Loucy (cell line): ENCODE results near the gene RBM15.

Source experiments
- H2AFZ ChIP-seq: fragments of 200-600 bp; sonication (generic); 2 replicates; pipeline ENCODE4 v1.6.0; 2016; ENCODE audit warnings: antibody characterized with exemption, mild to moderate bottlenecking, low read length, moderate library complexity
- H3F3A ChIP-seq: fragments of 200-600 bp; 2 replicates; pipeline ENCODE4 v1.6.0; 2016; ENCODE audit warnings: antibody characterized with exemption, low read depth, mild to moderate bottlenecking
- H3K27me3 ChIP-seq: fragments of 200-600 bp; sonication (generic); 2 replicates; pipeline ENCODE4 v1.6.1; 2014; ENCODE audit warnings: low read length, mild to moderate bottlenecking; ENCODE audit not compliant: insufficient read depth, poor library complexity, severe bottlenecking
- H3K36me3 ChIP-seq: fragments of 200-600 bp; sonication (generic); 2 replicates; pipeline ENCODE4 v1.6.1; 2016; ENCODE audit warnings: low read length; ENCODE audit not compliant: insufficient read depth
- H3K4me1 ChIP-seq: fragments of 200-600 bp; sonication (generic); 2 replicates; pipeline ENCODE4 v1.5.1; 2014; ENCODE audit warnings: low read length, mild to moderate bottlenecking; ENCODE audit not compliant: insufficient read depth, poor library complexity, severe bottlenecking
- H3K4me2 ChIP-seq: fragments of 200-600 bp; sonication (generic); 2 replicates; pipeline ENCODE4 v1.6.0; 2014; ENCODE audit warnings: antibody characterized with exemption, low read length, low read depth, mild to moderate bottlenecking; ENCODE audit not compliant: poor library complexity, severe bottlenecking
- H3K4me3 ChIP-seq: fragments of 200-600 bp; sonication (generic); 2 replicates; pipeline ENCODE4 v1.5.1; 2014; ENCODE audit warnings: low read length, mild to moderate bottlenecking, mixed read lengths; ENCODE audit not compliant: poor library complexity, severe bottlenecking
- H3K79me2 ChIP-seq: fragments of 200-600 bp; sonication (generic); 2 replicates; pipeline ENCODE4 v1.6.1; 2014; ENCODE audit warnings: low read length; ENCODE audit not compliant: insufficient read depth
- H3K9ac ChIP-seq: fragments of 200-600 bp; sonication (generic); 2 replicates; pipeline ENCODE4 v1.6.0; 2014; ENCODE audit warnings: mild to moderate bottlenecking, low read depth, low read length, moderate library complexity; ENCODE audit not compliant: poor library complexity, severe bottlenecking
- H3K9me2 ChIP-seq: fragments of 200-600 bp; sonication (generic); replicated peaks from 2 replicates; pipeline ENCODE4 v1.6.1; 2016; ENCODE audit warnings: low read depth, low read length, mixed read lengths
- H3K9me3 ChIP-seq: fragments of 200-600 bp; sonication (generic); 2 replicates; pipeline ENCODE4 v1.6.1; 2014; ENCODE audit warnings: mild to moderate bottlenecking, antibody characterized with exemption, low read length, low read depth; ENCODE audit not compliant: insufficient read depth
- H4K20me1 ChIP-seq: fragments of 200-600 bp; sonication (generic); 2 replicates; pipeline ENCODE4 v1.6.0; 2014; ENCODE audit warnings: antibody characterized with exemption, low read length, mild to moderate bottlenecking; ENCODE audit not compliant: insufficient read depth, poor library complexity, severe bottlenecking
- EZH2phosphoT487 ChIP-seq: fragments of 200-600 bp; IDR thresholded peaks from 2 replicates; pipeline ENCODE4 v1.6.1; 2018; ENCODE audit warnings: antibody characterized with exemption, mild to moderate bottlenecking, moderate library complexity, borderline replicate concordance
- TF ChIP-seq, protein P1 (sequence below): fragments of 200-600 bp; sonication (generic); conservative IDR thresholded peaks from 2 replicates; pipeline ENCODE4 v1.5.1; 2014; ENCODE audit warnings: mild to moderate bottlenecking, antibody characterized with exemption, low read length

The RBM15 gene

GRCh38 chr1:110307239-110307974 lies 31.8 kb upstream of the RBM15 start:
- Histone ChIP-seq H3K4me1 (no peaks in the 10 kb centered on the region), H2AFZ (no peak overlapping the region), H3F3A (no peaks in the 10 kb centered on the region), H3K27me3 (no peaks in the 10 kb centered on the region), H4K20me1 (no peaks in the 10 kb centered on the region), H3K9ac (no peak overlapping the region), H3K4me3 (no peak overlapping the region), H3K9me3 (no peaks in the 10 kb centered on the region), H3K4me2 (no peak overlapping the region), H3K36me3 (no peaks in the 10 kb centered on the region), H3K79me2 (no peaks in the 10 kb centered on the region), H3K9me2 (no peaks in the 10 kb centered on the region)
- TF ChIP-seq, protein P1, sequence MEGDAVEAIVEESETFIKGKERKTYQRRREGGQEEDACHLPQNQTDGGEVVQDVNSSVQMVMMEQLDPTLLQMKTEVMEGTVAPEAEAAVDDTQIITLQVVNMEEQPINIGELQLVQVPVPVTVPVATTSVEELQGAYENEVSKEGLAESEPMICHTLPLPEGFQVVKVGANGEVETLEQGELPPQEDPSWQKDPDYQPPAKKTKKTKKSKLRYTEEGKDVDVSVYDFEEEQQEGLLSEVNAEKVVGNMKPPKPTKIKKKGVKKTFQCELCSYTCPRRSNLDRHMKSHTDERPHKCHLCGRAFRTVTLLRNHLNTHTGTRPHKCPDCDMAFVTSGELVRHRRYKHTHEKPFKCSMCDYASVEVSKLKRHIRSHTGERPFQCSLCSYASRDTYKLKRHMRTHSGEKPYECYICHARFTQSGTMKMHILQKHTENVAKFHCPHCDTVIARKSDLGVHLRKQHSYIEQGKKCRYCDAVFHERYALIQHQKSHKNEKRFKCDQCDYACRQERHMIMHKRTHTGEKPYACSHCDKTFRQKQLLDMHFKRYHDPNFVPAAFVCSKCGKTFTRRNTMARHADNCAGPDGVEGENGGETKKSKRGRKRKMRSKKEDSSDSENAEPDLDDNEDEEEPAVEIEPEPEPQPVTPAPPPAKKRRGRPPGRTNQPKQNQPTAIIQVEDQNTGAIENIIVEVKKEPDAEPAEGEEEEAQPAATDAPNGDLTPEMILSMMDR: no peak
- TF ChIP-seq EZH2phosphoT487: no peak

DNA sequence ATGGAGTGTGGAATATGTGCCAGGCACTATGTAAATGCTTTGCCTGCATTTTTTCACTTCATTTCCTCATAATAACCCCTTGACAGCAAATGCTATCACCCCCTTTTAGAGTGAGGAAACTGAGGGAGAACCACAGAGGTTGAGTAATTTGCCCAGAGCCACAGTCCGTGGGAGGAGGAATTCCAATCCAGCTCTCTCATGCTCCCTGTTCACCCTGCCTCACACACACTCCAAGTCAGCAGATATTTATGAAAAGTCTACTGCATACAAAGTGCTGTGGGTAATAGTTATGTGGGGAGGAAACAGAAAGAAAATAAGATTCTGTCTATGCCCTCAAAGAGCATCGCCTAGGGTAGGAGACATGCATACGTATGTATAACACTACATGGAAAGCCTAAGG lies 30.9 kb upstream of the RBM15 start:
- Histone ChIP-seq H3K9me3 (no peaks in the 10 kb centered on the region), H3K9me2 (no peaks in the 10 kb centered on the region), H3K4me3 (no peak overlapping the region), H3K4me1 (no peaks in the 10 kb centered on the region), H3K9ac (no peak overlapping the region), H4K20me1 (no peaks in the 10 kb centered on the region), H3K79me2 (no peaks in the 10 kb centered on the region), H3K36me3 (no peaks in the 10 kb centered on the region), H3K27me3 (no peaks in the 10 kb centered on the region), H3K4me2 (no peak overlapping the region), H3F3A (no peaks in the 10 kb centered on the region), H2AFZ (no peak overlapping the region)
- TF ChIP-seq, protein P1: no peak
- no peak for TF ChIP-seq EZH2phosphoT487

- no peak overlapping the region for H3K4me3 ChIP-seq
- no peaks in the 10 kb centered on the region for H3K27me3 ChIP-seq
- no peaks in the 10 kb centered on the region for H3F3A ChIP-seq
- no peak overlapping the region for H3K9ac ChIP-seq
- no peaks in the 10 kb centered on the region for H3K9me2 ChIP-seq
- no peaks in the 10 kb centered on the region for H3K4me1 ChIP-seq
- H3K79me2 ChIP-seq: no peaks in the 10 kb centered on the region
- H3K9me3 ChIP-seq: no peaks in the 10 kb centered on the region
- H3K36me3 ChIP-seq: no peaks in the 10 kb centered on the region
- no peaks in the 10 kb centered on the region for H4K20me1 ChIP-seq
- no peak overlapping the region for H2AFZ ChIP-seq
- TF ChIP-seq, protein P1: no peak
- TF ChIP-seq EZH2phosphoT487: no peak
- no peak overlapping the region for H3K4me2 ChIP-seq
These were observed 30.0 kb upstream of the RBM15 start for GRCh38 chr1:110309139-110309538.
